GM13977 (cell line): ENCODE data around the gene STH.

Experiments
- DNase-seq: peaks from one replicate; pipeline ENCODE4 v3.0.0; 2012; ENCODE audit warnings: low spot score
- CTCF ChIP-seq: IDR thresholded peaks from 2 replicates; pipeline ENCODE4 v1.5.1; 2012; ENCODE audit warnings: mild to moderate bottlenecking, control low read depth; ENCODE audit not compliant: insufficient read depth; ENCODE audit errors: extremely low read depth, missing control alignments
- in situ Hi-C: fragments of 300-500 bp; cut with MboI; formaldehyde crosslinking; loops from one replicate; pipeline ENCODE4 v1.12.0; 2022; ENCODE audit warnings: low sequenced_read_pairs, low pct_unique_long_range_greater_than_20kb, mixed read lengths, inconsistent platforms; ENCODE audit not compliant: unreplicated experiment

The STH gene

GRCh38 chr17:46046957-46047356 is 47.9 kb downstream of the STH start:
- in situ Hi-C loops = no loop called here
- TF ChIP-seq CTCF = no peak

GRCh38 chr17:46047398-46047797 is 48.3 kb downstream of the STH start:
- in situ Hi-C loops = no loop called here
- DNase-seq = no peak
- TF ChIP-seq CTCF = no peak

More at GRCh38 chr17:46046957-46047356, 47.9 kb downstream of the STH start:
- DNase-seq = no peak

- DNase-seq = no peak
- in situ Hi-C loops = no loop called here
- no peak for TF ChIP-seq CTCF
Measured at GRCh38 chr17:46047856-46048255, 48.8 kb downstream of the STH start.
